SK-N-SH (cell line): ENCODE results near the gene XIST.

ENCODE experiments used
- JUND ChIP-seq: IDR thresholded peaks from 2 replicates; pipeline ENCODE4 v1.4.0; 2012
- POLR2AphosphoS5 ChIP-seq: IDR thresholded peaks from 2 replicates; pipeline ENCODE4 v1.6.1; 2012; ENCODE audit warnings: low read depth, low read length
- RAD21 ChIP-seq: IDR thresholded peaks from 2 replicates; pipeline ENCODE4 v1.6.1; 2012; ENCODE audit warnings: mild to moderate bottlenecking, low read length
- TF ChIP-seq, protein P1 (sequence below): fragments of 200-600 bp; sonication (generic); IDR thresholded peaks from 2 replicates; pipeline ENCODE4 v1.6.1; 2017; ENCODE audit warnings: antibody characterized with exemption, mild to moderate bottlenecking, moderate library complexity

DNA sequence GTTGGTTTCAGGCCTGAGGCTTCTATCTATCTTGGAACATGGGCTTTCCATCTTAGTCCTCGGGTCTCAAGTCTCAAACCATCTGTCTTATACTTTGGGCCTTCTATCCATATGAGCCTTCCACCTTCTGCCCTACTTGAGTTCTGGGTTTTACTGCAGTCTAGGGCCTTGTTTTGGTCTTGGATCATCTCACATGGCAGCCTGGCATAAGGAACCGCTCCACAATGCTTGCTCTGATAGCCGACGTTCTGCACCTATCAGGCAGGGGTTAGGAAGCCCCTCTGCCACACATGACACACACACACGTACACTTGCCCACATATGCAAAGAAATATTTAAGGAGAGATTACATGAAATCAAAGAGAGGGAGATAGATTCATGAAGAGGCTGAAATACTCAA, 25.5 kb downstream of the XIST start:
- TF ChIP-seq POLR2AphosphoS5 (no peak), JUND (no peak), RAD21 (no peak)
- TF ChIP-seq, protein P1, sequence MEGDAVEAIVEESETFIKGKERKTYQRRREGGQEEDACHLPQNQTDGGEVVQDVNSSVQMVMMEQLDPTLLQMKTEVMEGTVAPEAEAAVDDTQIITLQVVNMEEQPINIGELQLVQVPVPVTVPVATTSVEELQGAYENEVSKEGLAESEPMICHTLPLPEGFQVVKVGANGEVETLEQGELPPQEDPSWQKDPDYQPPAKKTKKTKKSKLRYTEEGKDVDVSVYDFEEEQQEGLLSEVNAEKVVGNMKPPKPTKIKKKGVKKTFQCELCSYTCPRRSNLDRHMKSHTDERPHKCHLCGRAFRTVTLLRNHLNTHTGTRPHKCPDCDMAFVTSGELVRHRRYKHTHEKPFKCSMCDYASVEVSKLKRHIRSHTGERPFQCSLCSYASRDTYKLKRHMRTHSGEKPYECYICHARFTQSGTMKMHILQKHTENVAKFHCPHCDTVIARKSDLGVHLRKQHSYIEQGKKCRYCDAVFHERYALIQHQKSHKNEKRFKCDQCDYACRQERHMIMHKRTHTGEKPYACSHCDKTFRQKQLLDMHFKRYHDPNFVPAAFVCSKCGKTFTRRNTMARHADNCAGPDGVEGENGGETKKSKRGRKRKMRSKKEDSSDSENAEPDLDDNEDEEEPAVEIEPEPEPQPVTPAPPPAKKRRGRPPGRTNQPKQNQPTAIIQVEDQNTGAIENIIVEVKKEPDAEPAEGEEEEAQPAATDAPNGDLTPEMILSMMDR, result no peak
